ENCODE results near the gene CACNA1A. TPM values are rescaled to one million over a fixed set of nuclear protein-coding genes. Genes with fewer than 3 reads are reported as not detected.

The CACNA1A gene
- polyA plus RNA-seq, 3 donors = 0.08 to 0.09 TPM; not detected in 1

- peak overlapping the region; percentile 65 to 90 for H3K27ac ChIP-seq (ENCODE audit: low read depth in 1 of 2, low read length in 2 of 2)
- no peaks in the 10 kb centered on the region for H4K20me1 ChIP-seq (ENCODE audit: insufficient read depth, low read length)
- TF ChIP-seq CTCF (IDR thresholded peaks at IDR 0.05) = no peak
- H3K4me1 Mint-ChIP-seq = peaks cover 67% of the 10 kb centered on the region
- intact Hi-C loops (cut with micrococcal nuclease) = loop anchor here in 1 of 2 donors (5.0 kb wide), 1 partner anchor 44 kb away; no protein-coding TSS in a partner anchor
- H3K27me3 Mint-ChIP-seq (ENCODE audit: low read depth in 3 of 3) = no peaks in the 10 kb centered on the region
- DNase-seq = peak in 2 of 3 donors; percentile 48 to 49
- H3K4me1 ChIP-seq (ENCODE audit: control insufficient read depth in 1 of 2, insufficient read depth in 2 of 2, low read length in 2 of 2) = peaks cover 72 to 84% of the 10 kb centered on the region in 2 donors
- peaks cover 21% of the 10 kb centered on the region for H3K79me2 ChIP-seq (ENCODE audit: insufficient read depth, low read length)
- H3K9ac ChIP-seq (ENCODE audit: insufficient read depth, low read length, poor library complexity, severe bottlenecking) = peak overlapping the region; percentile 70
- H2AFZ ChIP-seq (ENCODE audit: insufficient read depth, low read depth, low read length, poor library complexity, severe bottlenecking) = peak overlapping the region; percentile 90
- peak overlapping the region; percentile 82 to 98 (median 92) for H3K27ac Mint-ChIP-seq
- WGBS (ENCODE audit: insufficient coverage) = under 1% methylated on average over 16 of the region's 20 CpGs
- no peaks in the 10 kb centered on the region for H3K9me3 ChIP-seq (replicated peaks in 1 of 2; ENCODE audit: control insufficient read depth in 1 of 2, insufficient read depth in 1 of 2, low read length in 2 of 2)
- no peaks in the 10 kb centered on the region for H3K27me3 ChIP-seq (ENCODE audit: control insufficient read depth in 2 of 2, insufficient read depth in 2 of 2, low read length in 2 of 2)
- H3K4me2 ChIP-seq (replicated peaks; ENCODE audit: extremely low read depth, low read length, poor library complexity, severe bottlenecking) = peak overlapping the region; percentile 97
- H3K4me3 Mint-ChIP-seq = peak overlapping the region; percentile 76 to 87
- no peaks in the 10 kb centered on the region for H3K36me3 ChIP-seq (replicated peaks in 1 of 2; ENCODE audit: control insufficient read depth in 1 of 2, insufficient read depth in 2 of 2, low read length in 2 of 2)
- H3K36me3 Mint-ChIP-seq = no peaks in the 10 kb centered on the region
- H3K4me3 ChIP-seq (replicated peaks in 1 of 3; ENCODE audit: low read depth in 2 of 3, low read length in 3 of 3) = peak overlapping the region; percentile 24 to 83 (median 47)
- H3K9me3 Mint-ChIP-seq = peaks cover 0 to 5% (median 0%) of the 10 kb centered on the region in 7 donors
Observed at GRCh38 chr19:13163609-13164342, 342.5 kb downstream of the CACNA1A start.

- peak overlapping the region; percentile 76 to 87 for H3K4me3 Mint-ChIP-seq
- H2AFZ ChIP-seq (ENCODE audit: insufficient read depth, low read depth, low read length, poor library complexity, severe bottlenecking) = peak overlapping the region; percentile 90
- no peaks in the 10 kb centered on the region for H4K20me1 ChIP-seq (ENCODE audit: insufficient read depth, low read length)
- TF ChIP-seq CTCF (IDR thresholded peaks at IDR 0.05) = no peak
- intact Hi-C loops (cut with micrococcal nuclease) = loop anchor here in 1 of 2 donors (5.0 kb wide), 1 partner anchor 44 kb away; no protein-coding TSS in a partner anchor
- DNase-seq = peak; percentile 87 to 91 (median 87)
- peaks cover 0 to 5% (median 0%) of the 10 kb centered on the region in 7 donors for H3K9me3 Mint-ChIP-seq
- H3K27ac ChIP-seq (ENCODE audit: low read depth in 1 of 2, low read length in 2 of 2) = peak overlapping the region; percentile 65 to 90
- no peaks in the 10 kb centered on the region for H3K27me3 Mint-ChIP-seq (ENCODE audit: low read depth in 3 of 3)
- peak overlapping the region; percentile 86 to 98 (median 92) for H3K27ac Mint-ChIP-seq
- WGBS (ENCODE audit: insufficient coverage) = 3% methylated on average over 52 of the region's 58 CpGs
- H3K9me3 ChIP-seq (replicated peaks in 1 of 2; ENCODE audit: control insufficient read depth in 1 of 2, insufficient read depth in 1 of 2, low read length in 2 of 2) = no peaks in the 10 kb centered on the region
- H3K4me1 ChIP-seq (ENCODE audit: control insufficient read depth in 1 of 2, insufficient read depth in 2 of 2, low read length in 2 of 2) = peaks cover 63 to 79% of the 10 kb centered on the region in 2 donors
- H3K79me2 ChIP-seq (ENCODE audit: insufficient read depth, low read length) = peaks cover 15% of the 10 kb centered on the region
- H3K36me3 ChIP-seq (replicated peaks in 1 of 2; ENCODE audit: control insufficient read depth in 1 of 2, insufficient read depth in 2 of 2, low read length in 2 of 2) = no peaks in the 10 kb centered on the region
- H3K36me3 Mint-ChIP-seq = no peaks in the 10 kb centered on the region
- H3K4me3 ChIP-seq (replicated peaks in 1 of 3; ENCODE audit: low read depth in 2 of 3, low read length in 3 of 3) = peak overlapping the region; percentile 39 to 83 (median 47)
- peak overlapping the region; percentile 97 for H3K4me2 ChIP-seq (replicated peaks; ENCODE audit: extremely low read depth, low read length, poor library complexity, severe bottlenecking)
- peaks cover 66% of the 10 kb centered on the region for H3K4me1 Mint-ChIP-seq
- H3K9ac ChIP-seq (ENCODE audit: insufficient read depth, low read length, poor library complexity, severe bottlenecking) = peak overlapping the region; percentile 70
- H3K27me3 ChIP-seq (ENCODE audit: control insufficient read depth in 2 of 2, insufficient read depth in 2 of 2, low read length in 2 of 2) = no peaks in the 10 kb centered on the region
Observed at GRCh38 chr19:13162724-13163608, 343.3 kb downstream of the CACNA1A start.

Measured in CD14-positive monocyte (primary cell).